Fibroblast of skin of left quadriceps (primary cell): ENCODE results near the gene APOM.

Experiments used
- DNase-seq, 2 experiments: peaks; one replicate each; pipeline ENCODE4 v3.0.0-alpha.2; 2013; ENCODE audit warnings: low read depth in 2 of 2

Gene APOM

DNA sequence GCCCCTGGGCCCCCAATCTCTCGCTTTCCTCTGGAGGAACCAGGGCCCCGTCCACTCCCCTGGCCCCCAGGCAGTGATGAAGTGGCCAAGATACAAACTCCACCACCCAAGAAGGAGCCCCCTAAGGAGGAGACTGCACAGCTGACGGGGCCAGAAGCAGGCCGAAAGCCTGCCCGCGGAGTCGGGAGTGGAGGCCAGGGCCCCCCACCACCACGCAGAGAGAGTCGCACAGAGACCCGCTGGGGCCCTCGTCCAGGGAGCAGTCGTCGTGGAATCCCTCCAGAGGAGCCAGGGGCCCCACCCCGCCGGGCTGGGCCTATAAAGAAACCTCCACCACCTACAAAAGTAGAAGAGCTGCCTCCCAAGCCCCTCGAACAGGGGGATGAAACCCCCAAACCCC, 24.5 kb upstream of the APOM start:
- DNase-seq: no peak

DNA sequence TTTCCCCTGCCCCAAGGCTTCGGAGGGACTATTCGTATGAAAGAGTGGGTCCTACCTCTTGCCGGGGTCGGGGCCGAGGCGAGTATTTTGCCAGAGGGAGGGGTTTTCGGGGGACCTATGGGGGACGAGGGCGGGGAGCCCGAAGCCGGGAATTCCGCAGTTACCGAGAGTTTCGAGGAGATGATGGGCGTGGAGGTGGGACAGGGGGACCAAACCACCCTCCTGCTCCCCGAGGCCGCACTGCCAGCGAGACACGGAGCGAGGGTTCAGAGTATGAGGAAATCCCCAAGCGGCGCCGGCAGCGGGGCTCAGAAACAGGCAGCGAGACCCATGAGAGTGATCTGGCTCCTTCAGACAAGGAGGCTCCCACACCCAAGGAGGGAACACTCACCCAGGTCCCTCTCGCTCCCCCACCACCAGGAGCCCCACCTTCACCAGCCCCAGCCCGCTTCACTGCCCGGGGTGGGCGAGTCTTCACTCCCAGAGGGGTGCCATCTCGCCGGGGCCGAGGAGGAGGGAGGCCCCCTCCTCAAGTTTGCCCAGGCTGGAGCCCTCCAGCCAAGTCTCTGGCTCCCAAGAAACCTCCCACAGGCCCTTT, 23.9 kb upstream of the APOM start:
- DNase-seq: no peak

DNA sequence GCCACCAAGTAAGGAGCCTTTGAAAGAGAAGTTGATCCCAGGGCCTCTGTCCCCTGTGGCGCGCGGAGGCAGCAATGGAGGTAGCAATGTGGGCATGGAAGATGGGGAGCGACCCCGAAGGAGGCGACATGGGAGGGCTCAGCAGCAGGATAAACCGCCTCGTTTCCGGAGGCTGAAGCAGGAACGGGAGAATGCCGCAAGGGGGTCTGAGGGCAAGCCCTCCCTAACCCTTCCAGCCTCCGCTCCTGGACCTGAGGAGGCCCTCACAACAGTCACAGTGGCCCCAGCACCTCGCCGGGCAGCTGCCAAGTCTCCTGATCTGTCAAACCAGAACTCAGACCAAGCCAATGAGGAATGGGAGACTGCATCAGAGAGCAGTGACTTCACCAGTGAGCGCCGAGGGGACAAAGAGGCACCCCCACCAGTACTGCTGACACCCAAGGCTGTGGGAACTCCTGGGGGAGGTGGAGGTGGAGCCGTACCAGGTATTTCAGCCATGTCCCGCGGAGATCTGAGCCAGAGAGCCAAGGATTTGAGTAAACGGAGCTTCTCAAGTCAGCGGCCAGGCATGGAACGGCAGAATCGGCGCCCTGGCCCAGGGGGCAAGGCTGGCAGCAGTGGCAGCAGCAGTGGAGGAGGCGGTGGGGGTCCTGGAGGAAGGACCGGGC, 23.3 kb upstream of the APOM start:
- DNase-seq: no peak

DNA sequence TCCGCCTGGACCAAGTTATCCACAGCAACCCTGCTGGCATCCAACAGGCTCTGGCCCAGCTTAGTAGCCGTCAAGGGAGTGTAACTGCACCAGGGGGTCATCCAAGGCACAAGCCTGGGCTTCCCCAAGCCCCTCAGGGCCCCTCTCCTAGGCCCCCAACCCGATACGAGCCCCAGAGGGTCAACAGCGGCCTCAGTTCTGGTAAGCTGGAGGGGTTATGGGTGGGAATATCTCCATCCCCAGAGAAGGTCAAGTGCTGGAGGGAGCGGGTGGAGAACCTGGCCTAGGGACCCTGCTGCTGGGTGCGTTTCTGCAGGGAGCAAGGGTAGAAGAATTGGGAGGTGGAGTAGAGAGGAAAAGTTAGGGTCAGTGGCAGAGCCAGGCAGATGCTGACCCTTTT, 22.2 kb upstream of the APOM start:
- DNase-seq: no peak

- DNase-seq: no peak
Measured at GRCh38 chr6:31634131-31634530, 21.6 kb upstream of the APOM start.

- no peak for DNase-seq
Measured at GRCh38 chr6:31634969-31635575, 20.6 kb upstream of the APOM start.

DNA sequence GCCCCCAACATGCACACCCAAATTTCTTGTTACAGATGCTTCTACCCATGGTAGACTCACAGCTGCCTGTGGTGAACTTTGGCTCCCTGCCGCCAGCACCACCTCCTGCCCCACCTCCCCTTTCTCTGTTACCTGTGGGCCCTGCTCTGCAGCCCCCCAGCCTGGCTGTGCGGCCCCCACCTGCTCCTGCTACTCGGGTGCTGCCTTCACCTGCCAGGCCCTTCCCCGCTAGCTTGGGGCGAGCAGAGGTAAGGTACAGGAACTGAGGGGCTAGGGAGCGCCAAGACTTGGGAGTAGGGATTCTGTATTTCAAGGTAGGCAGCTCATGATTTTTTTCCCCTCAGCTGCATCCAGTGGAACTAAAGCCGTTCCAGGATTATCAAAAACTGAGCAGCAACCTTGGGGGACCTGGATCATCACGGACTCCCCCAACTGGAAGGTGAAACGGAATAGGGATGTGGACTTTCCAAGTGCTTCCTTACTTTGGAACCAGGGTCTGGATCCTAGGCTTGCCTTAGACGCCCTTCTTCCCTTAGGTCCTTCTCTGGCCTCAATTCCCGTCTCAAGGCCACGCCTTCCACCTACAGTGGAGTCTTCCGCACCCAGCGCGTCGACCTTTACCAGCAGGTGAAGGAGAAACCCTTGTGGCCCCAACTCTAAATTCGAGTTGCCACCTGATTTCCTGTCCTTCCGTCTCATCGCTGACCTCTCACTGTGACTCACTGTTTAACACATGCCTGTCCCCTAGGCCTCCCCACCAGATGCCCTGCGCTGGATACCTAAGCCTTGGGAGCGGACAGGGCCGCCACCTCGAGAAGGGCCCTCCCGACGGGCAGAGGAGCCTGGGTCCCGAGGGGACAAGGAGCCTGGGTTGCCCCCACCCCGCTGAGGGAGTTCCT, 18.7 kb upstream of the APOM start:
- DNase-seq: no peak

DNA sequence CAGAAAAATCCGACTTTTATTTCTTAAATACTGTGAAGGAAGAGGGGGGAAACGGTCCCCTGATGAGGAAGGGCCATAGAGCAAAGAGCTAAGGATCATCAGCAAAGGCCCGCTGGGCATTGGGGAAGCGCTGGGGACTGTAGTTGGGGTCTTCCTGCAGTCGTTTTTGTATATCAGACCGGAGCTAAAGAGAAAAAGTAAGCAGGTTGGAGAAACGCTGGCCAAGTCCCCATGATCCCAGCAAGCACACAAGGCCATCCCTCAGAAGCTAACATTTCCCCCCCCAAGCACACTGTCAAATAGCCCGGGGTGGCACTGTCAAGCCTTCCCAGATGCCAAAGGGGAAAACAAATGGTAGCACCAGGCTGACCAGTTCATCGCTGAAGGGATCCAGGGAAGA, 16.7 kb upstream of the APOM start:
- DNase-seq: no peak

GRCh38 chr6:31639449-31639861, 16.2 kb upstream of the APOM start:
- no peak for DNase-seq

DNA sequence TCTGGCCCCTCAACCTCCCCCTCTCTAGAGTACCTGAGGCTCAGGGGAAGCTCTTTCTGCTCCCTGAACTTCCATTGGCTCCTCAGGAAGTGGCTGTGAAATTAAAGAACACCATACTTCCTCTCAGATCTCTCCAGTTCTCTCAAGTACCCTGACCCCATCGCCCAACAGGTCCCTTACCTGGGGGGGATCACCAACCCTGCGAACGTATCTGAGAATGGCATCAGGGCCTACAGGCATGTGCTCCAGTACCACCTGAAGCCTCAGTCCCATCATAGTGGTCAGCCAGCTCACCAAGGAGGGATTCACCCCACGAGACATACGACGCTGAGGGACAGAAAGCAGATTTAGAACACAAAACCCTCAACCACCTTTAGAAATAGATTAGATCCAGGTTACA, 15.1 kb upstream of the APOM start:
- DNase-seq: no peak

DNA sequence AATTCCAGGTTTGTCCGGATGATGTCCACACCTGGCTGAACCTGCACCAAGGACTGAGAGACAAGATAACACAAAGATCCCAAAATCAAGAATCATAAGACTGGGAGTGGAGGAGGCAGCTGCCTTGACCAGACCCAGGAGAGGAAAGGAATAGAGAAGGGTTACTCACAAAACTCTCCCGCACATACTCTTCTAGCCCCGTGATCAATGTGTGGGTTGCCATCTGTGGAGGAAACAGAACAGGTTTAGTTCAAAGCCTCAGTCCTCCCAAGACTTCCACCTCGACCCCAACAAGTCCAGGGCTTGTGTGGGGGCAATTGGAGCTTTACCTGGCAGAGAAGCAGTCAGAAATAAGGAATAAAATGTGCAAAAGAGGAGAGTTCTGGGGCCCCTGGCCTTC, 14.3 kb upstream of the APOM start:
- DNase-seq: no peak

DNA sequence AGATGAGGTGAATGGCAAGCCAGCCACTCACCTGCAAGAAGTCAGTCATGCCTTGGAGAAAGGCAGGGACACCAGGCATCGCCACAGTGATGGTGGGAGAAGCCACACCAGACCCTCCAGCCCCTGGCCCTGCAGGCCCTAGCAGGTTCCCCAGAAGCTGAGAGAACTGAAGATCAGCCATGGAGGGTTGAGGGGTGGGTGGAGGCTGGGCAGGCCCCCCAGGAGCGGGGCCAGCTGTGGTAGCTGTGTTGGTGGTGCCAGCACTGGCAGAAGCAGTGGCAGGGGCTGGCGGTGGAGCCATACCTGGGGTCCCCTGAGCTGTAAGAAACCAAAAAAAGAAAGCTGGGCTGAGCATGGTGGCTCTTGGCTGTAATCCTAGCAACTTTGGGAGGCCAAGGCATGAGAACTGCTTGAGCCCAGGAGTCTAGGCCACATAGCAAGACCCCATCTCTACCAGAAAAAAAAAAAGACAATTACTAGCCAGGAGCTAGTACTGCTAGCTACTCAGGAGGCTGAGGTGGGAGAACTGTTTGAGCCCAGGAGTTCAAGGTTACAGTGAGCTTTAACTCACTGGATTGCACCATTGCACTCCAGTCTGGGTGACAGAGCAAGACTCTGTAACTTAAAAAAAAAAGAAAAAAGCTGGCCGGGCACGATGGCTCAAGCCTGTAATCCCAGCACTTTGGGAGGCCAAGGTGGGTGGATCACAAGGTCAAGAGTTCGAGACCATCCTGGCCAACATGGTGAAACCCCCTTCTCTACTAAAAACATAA, 12.7 kb upstream of the APOM start:
- no peak for DNase-seq

DNA sequence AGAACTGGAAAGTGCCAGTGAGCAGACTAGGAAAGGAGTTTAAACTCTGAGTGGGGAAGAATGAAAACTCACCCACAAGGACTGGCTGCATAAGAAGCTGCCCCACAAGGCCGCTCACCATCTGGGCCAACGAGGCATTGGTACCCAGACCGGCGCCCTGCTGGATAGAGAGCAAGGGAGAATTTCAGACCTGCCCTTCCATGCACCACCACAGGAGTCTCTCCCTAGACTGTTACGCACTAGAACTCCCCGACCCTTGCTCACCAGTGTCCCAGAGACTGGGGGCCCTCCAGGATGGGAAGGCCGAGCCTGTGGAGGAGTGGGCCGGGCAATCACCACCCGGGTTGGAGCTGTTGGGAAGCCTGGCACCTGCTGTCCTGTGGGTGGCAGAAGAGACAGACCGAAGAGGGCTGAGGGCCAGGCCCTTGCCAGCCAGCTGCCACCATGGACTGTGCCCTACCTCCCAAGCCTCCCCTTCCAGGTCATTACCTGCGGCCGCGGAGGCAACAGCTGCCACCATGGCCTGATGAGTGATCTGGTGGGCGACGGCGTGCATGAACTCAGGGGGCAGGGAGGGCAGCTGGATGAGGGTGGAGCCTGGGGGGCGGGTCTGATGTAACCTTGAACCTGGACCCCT, 11.8 kb upstream of the APOM start:
- DNase-seq: no peak

GRCh38 chr6:31645325-31645724, 10.4 kb upstream of the APOM start:
- no peak for DNase-seq

- no peak for DNase-seq
Measured at GRCh38 chr6:31651602-31652191, 4.0 kb upstream of the APOM start.

GRCh38 chr6:31652925-31653724, 2.6 kb upstream of the APOM start:
- no peak for DNase-seq

- no peak for DNase-seq
Measured at GRCh38 chr6:31654574-31655348, 933 bp upstream of the APOM start.

DNA sequence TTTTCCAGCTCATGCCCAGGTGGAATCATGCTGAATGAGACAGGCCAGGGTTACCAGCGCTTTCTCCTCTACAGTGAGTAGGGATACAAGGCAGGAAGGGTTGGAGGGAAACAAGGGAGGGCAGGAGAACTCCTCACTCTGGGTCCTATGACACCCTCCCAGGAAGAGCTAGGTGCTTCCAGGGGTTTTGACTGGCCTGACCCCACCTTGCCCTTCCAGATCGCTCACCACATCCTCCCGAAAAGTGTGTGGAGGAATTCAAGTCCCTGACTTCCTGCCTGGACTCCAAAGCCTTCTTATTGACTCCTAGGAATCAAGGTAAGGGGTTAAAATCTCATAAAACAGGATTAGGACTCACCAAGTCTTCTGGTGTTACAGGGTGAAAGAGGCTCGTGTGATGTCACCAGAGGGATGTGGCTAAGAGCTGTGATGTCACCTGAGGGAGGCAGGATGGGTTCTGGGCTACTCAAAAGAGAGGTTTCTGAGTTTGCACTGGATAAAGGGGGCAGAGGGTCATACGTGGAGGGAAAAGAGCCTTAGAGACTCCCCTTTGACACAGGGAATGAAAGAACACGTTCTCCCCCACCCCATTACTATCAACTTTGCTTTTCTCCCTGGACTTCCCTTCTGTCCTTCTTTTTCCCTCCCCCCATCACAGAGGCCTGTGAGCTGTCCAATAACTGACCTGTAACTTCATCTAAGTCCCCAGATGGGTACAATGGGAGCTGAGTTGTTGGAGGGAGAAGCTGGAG, 1.9 kb downstream of the APOM start:
- no peak for DNase-seq
